ENCODE measurements around the gene TMEM8B. TPM values are rescaled to one million over a fixed set of nuclear protein-coding genes. Genes with fewer than 3 reads are reported as not detected.

TMEM8B gene
- total and polyA plus RNA-seq, 2 of the 8 experiments (the other 6 are each of a cell fraction or from before 2014, with no cell fraction given): 7.5 to 10.4 TPM

DNA sequence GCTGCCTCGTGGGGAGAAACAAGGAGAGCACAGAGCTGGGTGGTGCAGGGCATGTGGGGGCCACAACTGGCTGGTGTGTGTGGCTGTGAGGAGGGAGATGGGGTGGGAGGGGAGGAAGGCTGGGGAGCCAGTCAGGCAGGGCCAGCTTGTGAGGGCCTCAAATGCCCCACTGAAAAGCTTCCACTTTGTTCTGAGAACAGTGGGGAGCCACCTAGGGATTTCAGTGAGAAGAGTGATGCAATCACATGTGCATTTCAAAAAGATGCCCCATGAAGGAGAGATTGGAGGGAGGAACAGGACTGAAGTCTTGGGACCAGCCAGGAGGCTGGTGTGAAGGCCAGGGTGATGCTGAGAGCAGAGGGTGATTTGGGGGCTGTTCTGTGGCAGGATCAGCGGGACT, 39.9 kb downstream of the TMEM8B start:
- no peak overlapping the region for H2BK120ac ChIP-seq (replicated peaks; ENCODE audit: low read depth, low read length)
- H2BK12ac ChIP-seq (ENCODE audit: low read depth, low read length): peak overlapping the region; percentile 94; the same call in 1 of the 2 replicates
- no peaks in the 10 kb centered on the region for H3K36me3 ChIP-seq (ENCODE audit: control insufficient read depth in 2 of 4, insufficient read depth in 4 of 4, low read length in 3 of 4)
- H4K8ac ChIP-seq (ENCODE audit: extremely low read depth, insufficient read depth, low read length): no peak overlapping the region; the same call in none of the 2 replicates
- no peak overlapping the region for H3K56ac ChIP-seq (replicated peaks; ENCODE audit: insufficient read length, low read depth, low read length)
- POLR2A ChIA-PET (ENCODE audit: partially characterized antibody): interaction anchor here (0.6 to 2.9 kb wide), 4 partner anchors 11 to 171 kb away, joined by 3 to 14 read pairs (median 4); no protein-coding TSS in a partner anchor
- H3K9me3 ChIP-seq (ENCODE audit: insufficient read depth in 2 of 2, low read depth in 1 of 2, low read length in 1 of 2): no peaks in the 10 kb centered on the region; a peak in 1 of 4 replicates
- WGBS, 2 experiments (ENCODE audit: extremely low coverage in 1 of 2, insufficient coverage in 1 of 2, insufficient read length in 1 of 2, insufficient replicate concordance in 2 of 2, low coverage in 1 of 2, low lambda C conversion rate in 2 of 2, missing lambda C conversion rate in 1 of 2): 69% methylated on average over 2 of the region's 2 CpGs; no CpG with 5 or more reads in 1 of the 2 experiments
- peak overlapping the region; percentile 31; the same call in 1 of the 2 replicates for H2BK15ac ChIP-seq (ENCODE audit: low read length)
- no peak overlapping the region for H3K14ac ChIP-seq (ENCODE audit: insufficient read length)
- CTCF ChIA-PET (ENCODE audit: partially characterized antibody): interaction anchor here (1.1 to 1.9 kb wide), 8 partner anchors 9 to 207 kb away, joined by 3 to 7 read pairs (median 6); partner anchors contain the start of genes FAM221B, SPAG8 and TMEM8B
- H2AFZ ChIP-seq (ENCODE audit: low read length): no peak overlapping the region
- H3K23ac ChIP-seq (ENCODE audit: insufficient read length): no peak overlapping the region
- H3K27ac ChIP-seq (ENCODE audit: low read depth, low read length): no peak overlapping the region
- FAIRE-seq: no peak
- no peak for DNase-seq (ENCODE audit: low read depth in 1 of 2, low spot score in 2 of 2)
- no peaks in the 10 kb centered on the region for H3K79me1 ChIP-seq (ENCODE audit: low read depth, low read length)
- peak overlapping the region; percentile 63; the same call in 1 of the 2 replicates for H2BK5ac ChIP-seq (ENCODE audit: low read depth, low read length)
- H3K27me3 ChIP-seq (replicated peaks in 1 of 4; ENCODE audit: control insufficient read depth in 3 of 4, extremely low read depth in 1 of 4, insufficient read depth in 3 of 4, low read length in 3 of 4): peaks cover 0 to 4% (median 0%) of the 10 kb centered on the region in 4 experiments; a peak in 1 of 7 replicates
- H3K4me3 ChIP-seq (ENCODE audit: extremely low read depth in 1 of 4, insufficient read depth in 2 of 4, low read depth in 3 of 4, low read length in 4 of 4): no peak overlapping the region
- H4K5ac ChIP-seq (ENCODE audit: insufficient read length, low read depth, low read length): no peak overlapping the region
- H4K91ac ChIP-seq (replicated peaks; ENCODE audit: insufficient read length, low read length): peak overlapping the region; percentile 88
- no peak overlapping the region for H2AK5ac ChIP-seq (ENCODE audit: low read depth, low read length)
- H3K4me2 ChIP-seq (ENCODE audit: insufficient read depth in 1 of 2, low read depth in 2 of 2, low read length in 2 of 2): no peak overlapping the region; a peak in 1 of 4 replicates
- H3K23me2 ChIP-seq (ENCODE audit: low read depth, low read length): no peaks in the 10 kb centered on the region
- H3K4ac ChIP-seq (replicated peaks; ENCODE audit: insufficient read length, low read depth, low read length): no peak overlapping the region
- H3K9ac ChIP-seq (replicated peaks in 1 of 4; ENCODE audit: extremely low read depth in 1 of 4, low read depth in 3 of 4, low read length in 3 of 4): 0 out of 7 replicates have a peak overlapping the region, but pooled peaks of 1 of the 4 experiments have one; percentile 14
- peaks cover 0 to 8% (median 6%) of the 10 kb centered on the region in 4 experiments; a peak in 6 of 7 replicates for H3K4me1 ChIP-seq (replicated peaks in 1 of 4; ENCODE audit: control insufficient read depth in 3 of 4, insufficient read depth in 4 of 4, low read length in 3 of 4)
- H4K20me1 ChIP-seq (replicated peaks in 1 of 2; ENCODE audit: control insufficient read depth in 1 of 2, insufficient read depth in 2 of 2, low read length in 2 of 2): peaks cover 0 to 3% of the 10 kb centered on the region in 2 experiments
- H3K79me2 ChIP-seq (ENCODE audit: control insufficient read depth in 1 of 2, insufficient read depth in 2 of 2, low read length in 2 of 2): no peaks in the 10 kb centered on the region
- no peak overlapping the region for H2BK20ac ChIP-seq (ENCODE audit: low read length)
- peak overlapping the region; percentile 24; the same call in 1 of the 2 replicates for H3K18ac ChIP-seq (ENCODE audit: extremely low read depth, low read length)
- TF ChIP-seq CEBPB (IDR thresholded peaks at IDR 0.05; ENCODE audit: low read depth, low read length): peak; percentile 93
- TF ChIP-seq, protein P1, sequence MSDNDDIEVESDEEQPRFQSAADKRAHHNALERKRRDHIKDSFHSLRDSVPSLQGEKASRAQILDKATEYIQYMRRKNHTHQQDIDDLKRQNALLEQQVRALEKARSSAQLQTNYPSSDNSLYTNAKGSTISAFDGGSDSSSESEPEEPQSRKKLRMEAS (IDR thresholded peaks at IDR 0.05): no peak
- TF ChIP-seq, protein P2, sequence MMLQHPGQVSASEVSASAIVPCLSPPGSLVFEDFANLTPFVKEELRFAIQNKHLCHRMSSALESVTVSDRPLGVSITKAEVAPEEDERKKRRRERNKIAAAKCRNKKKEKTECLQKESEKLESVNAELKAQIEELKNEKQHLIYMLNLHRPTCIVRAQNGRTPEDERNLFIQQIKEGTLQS (IDR thresholded peaks at IDR 0.05; ENCODE audit: insufficient read depth, low read depth, low read length): peak; percentile 47; the same call in 1 of the 2 replicates
